H9 (cell line): ENCODE data around the gene IER5L. TPM values are rescaled to one million over a fixed set of nuclear protein-coding genes. Genes with fewer than 3 reads are reported as not detected.
A peak's percentile ranks its signal among the peaks of the same experiment; 100 is the strongest.

Experiments used
- DNase-seq: peaks from one replicate; pipeline ENCODE4 v3.0.0-alpha.2; 2017
- H2AFZ ChIP-seq: one replicate; pipeline ENCODE4 v1.6.1; 2013; ENCODE audit warnings: mild to moderate bottlenecking, low read length, control low read depth, moderate library complexity
- H2AK5ac ChIP-seq: 2 replicates; pipeline ENCODE4 v1.6.1; 2013; ENCODE audit warnings: low read length, control low read depth, mixed read lengths; ENCODE audit not compliant: insufficient read length
- H2BK120ac ChIP-seq: one replicate; pipeline ENCODE4 v1.6.1; 2013; ENCODE audit warnings: low read depth, mild to moderate bottlenecking, low read length, control low read depth, inconsistent platforms; ENCODE audit not compliant: poor library complexity, severe bottlenecking
- H2BK12ac ChIP-seq: 2 replicates; pipeline ENCODE4 v1.6.1; 2013; ENCODE audit warnings: low read length, control low read depth, mixed read lengths, low read depth; ENCODE audit not compliant: insufficient read length
- H2BK15ac ChIP-seq: 2 replicates; pipeline ENCODE4 v1.6.1; 2013; ENCODE audit warnings: low read depth, low read length, control low read depth
- H2BK20ac ChIP-seq: one replicate; pipeline ENCODE4 v1.6.1; 2013; ENCODE audit warnings: low read depth, mild to moderate bottlenecking, low read length, control low read depth, inconsistent platforms; ENCODE audit not compliant: poor library complexity, severe bottlenecking
- H2BK5ac ChIP-seq: 2 replicates; pipeline ENCODE4 v1.6.1; 2013; ENCODE audit warnings: low read length, control low read depth, mixed read lengths; ENCODE audit not compliant: insufficient read length
- H3K14ac ChIP-seq: 2 replicates; pipeline ENCODE4 v1.6.1; 2013; ENCODE audit warnings: low read length, control low read depth; ENCODE audit not compliant: insufficient read depth
- H3K18ac ChIP-seq: 2 replicates; pipeline ENCODE4 v1.6.1; 2013; ENCODE audit warnings: low read depth, mild to moderate bottlenecking, mixed read lengths, low read length, control low read depth; ENCODE audit not compliant: insufficient read length
- H3K23ac ChIP-seq: 2 replicates; pipeline ENCODE4 v1.6.1; 2013; ENCODE audit warnings: low read length, control low read depth, mixed read lengths, low read depth; ENCODE audit not compliant: insufficient read length
- H3K23me2 ChIP-seq: 2 replicates; pipeline ENCODE4 v1.6.1; 2013; ENCODE audit warnings: low read depth, mild to moderate bottlenecking, mixed read lengths, low read length, control low read depth; ENCODE audit not compliant: insufficient read length, poor library complexity, severe bottlenecking
- H3K27ac ChIP-seq: 2 replicates; pipeline ENCODE4 v1.5.1; 2013; ENCODE audit warnings: low read length, control low read depth, mixed read lengths, low read depth; ENCODE audit not compliant: insufficient read length
- H3K27me3 ChIP-seq: 2 replicates; pipeline ENCODE4 v1.6.1; 2013; ENCODE audit warnings: low read length, control low read depth, inconsistent platforms; ENCODE audit not compliant: insufficient read depth
- H3K4ac ChIP-seq: 2 replicates; pipeline ENCODE4 v1.6.1; 2013; ENCODE audit warnings: low read depth, mild to moderate bottlenecking, control low read depth, inconsistent platforms, low read length, moderate library complexity
- H3K4me1 ChIP-seq: 2 replicates; pipeline ENCODE4 v1.6.1; 2013; ENCODE audit warnings: low read length, control low read depth, inconsistent platforms; ENCODE audit not compliant: insufficient read depth
- H3K4me2 ChIP-seq: 2 replicates; pipeline ENCODE4 v1.6.1; 2013; ENCODE audit warnings: low read length, control low read depth, mixed read lengths; ENCODE audit not compliant: insufficient read length, insufficient read depth
- H3K56ac ChIP-seq: 2 replicates; pipeline ENCODE4 v1.6.1; 2013; ENCODE audit warnings: low read depth, mild to moderate bottlenecking, mixed read lengths, low read length, control low read depth; ENCODE audit not compliant: insufficient read length
- H3K79me1 ChIP-seq: 2 replicates; pipeline ENCODE4 v1.6.1; 2013; ENCODE audit warnings: low read depth, mild to moderate bottlenecking, moderate library complexity, low read length, control low read depth, inconsistent platforms; ENCODE audit not compliant: insufficient read depth, poor library complexity, severe bottlenecking
- H3K79me2 ChIP-seq: 2 replicates; pipeline ENCODE4 v1.6.1; 2013; ENCODE audit warnings: low read length, control low read depth, inconsistent platforms; ENCODE audit not compliant: insufficient read depth
- H3K9ac ChIP-seq: 2 replicates; pipeline ENCODE4 v1.6.1; 2013; ENCODE audit warnings: low read length, control low read depth, mixed read lengths; ENCODE audit not compliant: insufficient read length; ENCODE audit errors: extremely low read depth
- H3K9me3 ChIP-seq: one replicate; pipeline ENCODE4 v1.6.1; 2013; ENCODE audit warnings: low read depth, low read length, inconsistent platforms; ENCODE audit not compliant: control insufficient read depth
- H3T11ph ChIP-seq: one replicate; pipeline ENCODE4 v1.6.1; 2013; ENCODE audit warnings: mild to moderate bottlenecking, low read length, control low read depth, inconsistent platforms
- H4K20me1 ChIP-seq: one replicate; pipeline ENCODE4 v1.6.1; 2013; ENCODE audit not compliant: control insufficient read depth, insufficient read length, insufficient read depth
- H4K5ac ChIP-seq: 2 replicates; pipeline ENCODE4 v1.6.1; 2013; ENCODE audit warnings: low read depth, mild to moderate bottlenecking, mixed read lengths, low read length, control low read depth; ENCODE audit not compliant: insufficient read length
- H4K8ac ChIP-seq: replicated peaks from 2 replicates; pipeline ENCODE4 v1.6.1; 2013; ENCODE audit warnings: low read length, control low read depth, mixed read lengths, low read depth; ENCODE audit not compliant: insufficient read length
- H4K91ac ChIP-seq: 2 replicates; pipeline ENCODE4 v1.6.1; 2013; ENCODE audit warnings: low read depth, mild to moderate bottlenecking, moderate library complexity, mixed read lengths, low read length, control low read depth; ENCODE audit not compliant: insufficient read length
- H3K27ac Mint-ChIP-seq, 3 experiments: 2 replicates in 2 of 3; 3 replicates in 1 of 3; pipeline ENCODE4 v1.8.0; 2020 to 2021; ENCODE audit warnings: mixed read lengths in 3 of 3, mild to moderate bottlenecking in 1 of 3, moderate library complexity in 1 of 3
- H3K27me3 Mint-ChIP-seq: 2 replicates; pipeline ENCODE4 v1.8.0; 2021; ENCODE audit warnings: low read depth, mild to moderate bottlenecking, moderate library complexity, mixed read lengths
- H3K36me3 Mint-ChIP-seq, 3 experiments: 2 replicates in 2 of 3; 3 replicates in 1 of 3; pipeline ENCODE4 v1.8.0; 2020 to 2021; ENCODE audit warnings: low read depth in 3 of 3, mixed read lengths in 3 of 3; ENCODE audit not compliant: insufficient read depth in 1 of 3
- H3K4me1 Mint-ChIP-seq, 2 experiments: 2 replicates each; pipeline ENCODE4 v1.8.0; 2020; ENCODE audit warnings: mixed read lengths in 2 of 2
- H3K4me3 Mint-ChIP-seq, 2 experiments: 2 replicates in 1 of 2; 3 replicates in 1 of 2; pipeline ENCODE4 v1.8.0; 2020 to 2021; ENCODE audit warnings: mild to moderate bottlenecking in 2 of 2, mixed read lengths in 2 of 2, moderate library complexity in 1 of 2
- H3K9me3 Mint-ChIP-seq, 2 experiments: 2 replicates in 1 of 2; 3 replicates in 1 of 2; pipeline ENCODE4 v1.8.0; 2020; ENCODE audit warnings: mild to moderate bottlenecking in 2 of 2, mixed read lengths in 2 of 2, moderate library complexity in 1 of 2
- CTCF ChIP-seq: fragments of 200-600 bp; sonication (generic); conservative IDR thresholded peaks from 3 replicates; pipeline ENCODE4 v1.8.0; 2021; ENCODE audit warnings: antibody characterized with exemption, mild to moderate bottlenecking
- WGBS: extraction: QIAGEN DNeasy Blood & Tissue Kit; methylation state at CpG from one replicate; pipeline ENCODE4 v1.1.7; 2013; ENCODE audit warnings: missing lambda C conversion rate, low lambda C conversion rate, mixed read lengths; ENCODE audit not compliant: insufficient read length; ENCODE audit errors: extremely low coverage; 5-methylcytosine and 5-hydroxymethylcytosine counted together
- total RNA-seq: library from RNA; stranded (reverse); gene quantifications from 2 replicates; pipeline ENCODE4 v1.2.1, GENCODE V29; 2021

IER5L gene
- total RNA-seq, 1 experiment from 2014 or later: 1.0 TPM

DNA sequence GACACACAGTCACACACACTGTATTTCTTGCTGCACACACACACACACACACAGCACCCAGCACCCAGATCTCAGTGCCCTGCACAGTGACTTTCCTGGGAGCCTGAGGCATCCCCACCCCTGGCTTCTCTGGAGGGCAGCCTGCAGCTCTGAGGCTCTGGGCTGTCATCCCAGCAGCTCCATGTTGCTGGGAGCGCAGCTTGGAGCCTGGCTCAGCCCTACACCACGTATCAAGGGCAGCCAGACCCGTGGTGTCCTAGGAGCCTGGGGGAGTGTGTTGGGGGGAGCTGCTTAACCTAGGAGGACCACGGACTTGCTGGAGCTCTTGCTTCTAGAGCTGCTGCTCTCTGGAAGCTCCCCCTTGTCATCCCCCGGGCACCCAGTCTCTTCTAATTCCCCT, 5.2 kb downstream of the IER5L start:
- Histone ChIP-seq H2BK15ac (no peak overlapping the region), H2AK5ac (no peak overlapping the region), H2BK5ac (no peak overlapping the region), H3K79me2 (no peaks in the 10 kb centered on the region), H3T11ph (no peak overlapping the region), H3K23ac (no peak overlapping the region), H3K4me1 (peaks cover 4% of the 10 kb centered on the region; the same call in 1 of the 2 replicates), H4K91ac (no peak overlapping the region), H4K5ac (no peak overlapping the region), H3K4me2 (no peak overlapping the region), H3K27me3 (peaks cover 24% of the 10 kb centered on the region), H4K20me1 (no peaks in the 10 kb centered on the region), H3K23me2 (peaks cover 29% of the 10 kb centered on the region), H3K4ac (no peak overlapping the region), H2AFZ (no peak overlapping the region), H3K9me3 (no peaks in the 10 kb centered on the region), H3K79me1 (no peaks in the 10 kb centered on the region), H3K56ac (no peak overlapping the region), H3K27ac (no peak overlapping the region), H2BK20ac (no peak overlapping the region), H2BK120ac (no peak overlapping the region), H4K8ac (no peak overlapping the region), H3K14ac (no peak overlapping the region), H2BK12ac (no peak overlapping the region), H3K9ac (no peak overlapping the region), H3K18ac (no peak overlapping the region)
- no peak for TF ChIP-seq CTCF
- DNase-seq: no peak
- WGBS: no CpG with 5 or more reads among the region's 5 CpGs
- Mint-ChIP-seq H3K4me1 (peaks cover 11 to 19% of the 10 kb centered on the region in 2 experiments), H3K27ac (no peak overlapping the region), H3K9me3 (no peaks in the 10 kb centered on the region), H3K4me3 (peak overlapping the region in 1 of 2 experiments; percentile 51; a peak in 1 of 5 replicates), H3K27me3 (peaks cover 68% of the 10 kb centered on the region), H3K36me3 (no peaks in the 10 kb centered on the region; a peak in 1 of 7 replicates)
